ENCODE results near the gene PCDHGB6.
"Not testable (repeated sequence)": the region's sequence is repeated elsewhere in the genome, so short reads cannot be mapped to it uniquely, and the experiment has no call there.

PCDHGB6 gene

DNA sequence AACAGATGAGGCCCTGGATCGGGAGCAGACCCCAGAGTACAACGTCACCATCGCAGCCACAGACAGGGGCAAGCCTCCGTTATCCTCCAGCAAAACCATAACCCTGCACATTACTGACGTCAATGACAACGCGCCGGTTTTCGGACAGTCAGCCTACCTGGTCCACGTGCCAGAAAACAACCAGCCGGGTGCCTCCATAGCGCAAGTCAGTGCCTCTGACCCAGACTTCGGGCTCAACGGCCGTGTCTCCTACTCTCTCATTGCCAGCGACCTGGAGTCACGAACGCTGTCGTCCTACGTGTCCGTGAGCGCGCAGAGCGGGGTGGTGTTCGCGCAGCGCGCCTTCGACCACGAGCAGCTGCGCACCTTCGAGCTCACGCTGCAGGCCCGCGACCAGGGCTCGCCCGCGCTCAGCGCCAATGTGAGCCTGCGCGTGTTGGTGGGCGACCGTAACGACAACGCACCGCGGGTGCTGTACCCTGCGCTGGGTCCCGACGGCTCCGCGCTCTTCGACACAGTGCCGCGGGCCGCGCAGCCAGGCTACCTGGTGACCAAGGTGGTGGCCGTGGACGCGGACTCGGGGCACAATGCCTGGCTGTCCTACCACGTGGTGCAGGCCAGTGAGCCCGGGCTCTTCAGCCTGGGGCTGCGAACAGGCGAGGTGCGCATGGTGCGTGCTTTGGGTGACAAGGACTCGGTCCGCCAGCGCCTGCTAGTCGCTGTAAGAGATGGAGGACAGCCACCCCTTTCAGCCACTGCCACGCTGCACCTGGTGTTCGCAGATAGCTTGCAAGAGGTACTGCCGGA, 11.5 kb downstream of the PCDHGB6 start:
- DNase-seq (ENCODE audit: low read depth in 2 of 2), result no peak

DNA sequence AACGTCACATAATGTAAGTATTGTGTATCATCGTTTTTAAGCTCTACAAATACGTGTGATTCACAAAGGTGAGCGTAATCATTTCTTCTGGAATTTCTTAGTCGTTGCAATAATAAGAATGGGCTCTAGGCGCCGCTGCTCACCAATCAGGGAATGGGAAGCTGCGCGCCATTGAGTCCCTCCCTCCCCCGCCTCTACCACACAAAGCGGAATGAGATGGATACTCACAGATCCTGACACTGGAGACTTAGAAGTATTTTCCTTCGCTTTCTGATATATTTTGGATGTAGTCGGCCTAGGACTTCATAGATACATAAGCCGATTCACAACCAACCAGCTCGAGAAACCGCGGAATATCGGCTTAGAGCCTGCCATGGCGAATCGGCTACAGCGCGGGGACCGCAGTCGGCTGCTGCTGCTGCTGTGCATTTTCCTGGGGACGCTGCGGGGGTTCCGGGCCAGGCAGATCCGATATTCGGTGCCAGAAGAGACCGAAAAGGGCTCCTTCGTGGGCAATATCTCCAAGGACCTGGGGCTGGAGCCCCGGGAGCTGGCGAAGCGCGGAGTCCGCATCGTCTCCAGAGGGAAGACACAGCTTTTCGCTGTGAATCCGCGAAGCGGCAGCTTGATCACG, 13.2 kb downstream of the PCDHGB6 start, which contains the start of gene PCDHGA11:
TSS of gene PCDHGA11 (plus strand) at position 197 of the 634 bp plus-strand sequence. CDS start at position 374, 177 bp downstream.
- no peak for DNase-seq (ENCODE audit: low read depth in 2 of 2)

DNA sequence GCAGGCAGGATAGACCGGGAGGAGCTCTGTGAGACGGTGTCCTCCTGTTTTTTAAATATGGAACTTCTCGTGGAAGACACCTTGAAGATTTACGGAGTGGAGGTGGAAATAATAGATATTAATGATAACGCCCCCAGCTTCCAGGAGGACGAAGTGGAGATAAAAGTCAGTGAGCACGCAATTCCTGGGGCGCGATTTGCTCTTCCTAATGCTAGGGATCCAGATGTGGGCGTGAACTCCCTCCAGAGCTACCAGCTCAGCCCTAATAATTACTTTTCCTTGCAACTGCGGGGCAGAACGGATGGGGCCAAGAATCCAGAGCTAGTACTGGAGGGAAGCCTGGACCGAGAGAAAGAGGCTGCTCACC, 13.7 kb downstream of the PCDHGB6 start:
- DNase-seq (ENCODE audit: low read depth in 2 of 2), result no peak

DNA sequence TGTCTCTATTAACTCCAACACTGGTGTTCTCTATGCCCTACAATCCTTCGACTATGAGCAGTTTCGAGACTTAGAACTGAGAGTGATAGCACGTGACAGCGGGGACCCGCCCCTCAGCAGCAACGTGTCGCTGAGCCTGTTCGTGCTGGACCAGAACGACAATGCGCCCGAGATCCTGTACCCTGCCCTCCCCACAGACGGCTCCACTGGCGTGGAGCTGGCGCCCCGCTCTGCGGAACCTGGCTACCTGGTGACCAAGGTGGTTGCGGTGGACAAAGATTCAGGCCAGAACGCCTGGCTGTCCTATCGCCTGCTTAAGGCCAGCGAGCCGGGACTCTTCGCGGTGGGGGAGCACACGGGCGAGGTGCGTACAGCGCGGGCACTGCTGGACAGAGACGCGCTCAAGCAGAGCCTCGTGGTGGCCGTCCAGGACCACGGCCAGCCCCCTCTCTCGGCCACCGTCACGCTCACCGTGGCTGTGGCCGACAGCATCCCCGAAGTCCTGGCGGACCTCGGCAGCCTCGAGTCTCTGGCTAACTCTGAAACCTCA, 15.0 kb downstream of the PCDHGB6 start:
- DNase-seq (ENCODE audit: low read depth in 2 of 2), result no peak

DNA sequence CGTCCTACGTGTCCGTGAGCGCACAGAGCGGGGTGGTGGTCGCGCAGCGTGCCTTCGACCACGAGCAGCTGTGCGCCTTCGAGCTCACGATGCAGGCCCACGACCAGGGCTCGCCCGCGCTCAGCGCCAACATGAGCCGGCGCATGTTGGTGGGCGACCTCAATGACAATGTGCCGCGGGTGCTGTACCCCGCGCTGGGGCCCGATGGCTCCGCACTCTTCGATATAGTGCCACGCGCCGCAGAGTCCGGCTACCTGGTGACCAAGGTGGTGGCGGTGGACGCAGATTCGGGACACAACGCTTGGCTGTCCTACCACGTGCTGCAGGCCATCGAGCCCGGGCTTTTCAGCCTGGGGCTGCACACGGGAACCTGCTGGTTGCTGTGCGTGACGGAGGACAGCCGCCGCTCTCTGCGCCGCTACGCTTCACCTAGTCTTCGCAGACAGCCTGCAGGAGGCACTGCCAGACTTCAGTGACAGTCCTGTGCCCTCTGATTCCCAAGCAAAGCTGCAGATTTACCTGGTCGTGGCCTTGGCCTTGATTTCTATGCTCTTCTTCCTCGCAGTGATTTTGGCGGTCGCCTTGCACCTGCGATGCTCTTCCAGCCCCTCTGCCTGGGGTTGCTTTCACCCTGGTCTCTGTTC, 20.1 kb downstream of the PCDHGB6 start:
- DNase-seq (ENCODE audit: low read depth in 2 of 2), result no peak

DNA sequence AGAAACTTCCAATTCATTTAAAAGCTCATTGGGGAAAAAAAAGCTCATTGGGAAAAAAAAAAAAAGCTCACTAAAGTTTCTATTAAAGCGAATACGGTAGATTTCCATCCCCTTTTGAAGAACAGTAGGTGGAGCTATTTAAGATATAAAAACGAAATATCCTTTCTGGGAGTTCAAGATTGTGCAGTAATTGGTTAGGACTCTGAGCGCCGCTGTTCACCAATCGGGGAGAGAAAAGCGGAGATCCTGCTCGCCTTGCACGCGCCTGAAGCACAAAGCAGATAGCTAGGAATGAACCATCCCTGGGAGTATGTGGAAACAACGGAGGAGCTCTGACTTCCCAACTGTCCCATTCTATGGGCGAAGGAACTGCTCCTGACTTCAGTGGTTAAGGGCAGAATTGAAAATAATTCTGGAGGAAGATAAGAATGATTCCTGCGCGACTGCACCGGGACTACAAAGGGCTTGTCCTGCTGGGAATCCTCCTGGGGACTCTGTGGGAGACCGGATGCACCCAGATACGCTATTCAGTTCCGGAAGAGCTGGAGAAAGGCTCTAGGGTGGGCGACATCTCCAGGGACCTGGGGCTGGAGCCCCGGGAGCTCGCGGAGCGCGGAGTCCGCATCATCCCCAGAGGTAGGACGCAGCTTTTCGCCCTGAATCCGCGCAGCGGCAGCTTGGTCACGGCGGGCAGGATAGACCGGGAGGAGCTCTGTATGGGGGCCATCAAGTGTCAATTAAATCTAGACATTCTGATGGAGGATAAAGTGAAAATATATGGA, 22.7 kb downstream of the PCDHGB6 start, which contains the start of gene PCDHGA12:
TSS of gene PCDHGA12 (plus strand) at position 176 of the 782 bp plus-strand sequence. CDS start at position 429, 253 bp downstream.
- no peak for DNase-seq (ENCODE audit: low read depth in 2 of 2)

DNA sequence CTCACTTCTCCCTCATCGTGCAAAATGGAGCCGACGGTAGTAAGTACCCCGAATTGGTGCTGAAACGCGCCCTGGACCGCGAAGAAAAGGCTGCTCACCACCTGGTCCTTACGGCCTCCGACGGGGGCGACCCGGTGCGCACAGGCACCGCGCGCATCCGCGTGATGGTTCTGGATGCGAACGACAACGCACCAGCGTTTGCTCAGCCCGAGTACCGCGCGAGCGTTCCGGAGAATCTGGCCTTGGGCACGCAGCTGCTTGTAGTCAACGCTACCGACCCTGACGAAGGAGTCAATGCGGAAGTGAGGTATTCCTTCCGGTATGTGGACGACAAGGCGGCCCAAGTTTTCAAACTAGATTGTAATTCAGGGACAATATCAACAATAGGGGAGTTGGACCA, 23.5 kb downstream of the PCDHGB6 start:
- DNase-seq (ENCODE audit: low read depth in 2 of 2), result no peak

DNA sequence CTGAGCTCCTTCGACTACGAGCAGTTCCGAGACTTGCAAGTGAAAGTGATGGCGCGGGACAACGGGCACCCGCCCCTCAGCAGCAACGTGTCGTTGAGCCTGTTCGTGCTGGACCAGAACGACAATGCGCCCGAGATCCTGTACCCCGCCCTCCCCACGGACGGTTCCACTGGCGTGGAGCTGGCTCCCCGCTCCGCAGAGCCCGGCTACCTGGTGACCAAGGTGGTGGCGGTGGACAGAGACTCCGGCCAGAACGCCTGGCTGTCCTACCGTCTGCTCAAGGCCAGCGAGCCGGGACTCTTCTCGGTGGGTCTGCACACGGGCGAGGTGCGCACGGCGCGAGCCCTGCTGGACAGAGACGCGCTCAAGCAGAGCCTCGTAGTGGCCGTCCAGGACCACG, 24.5 kb downstream of the PCDHGB6 start:
- not testable (repeated sequence) for DNase-seq (ENCODE audit: low read depth in 2 of 2)

DNA sequence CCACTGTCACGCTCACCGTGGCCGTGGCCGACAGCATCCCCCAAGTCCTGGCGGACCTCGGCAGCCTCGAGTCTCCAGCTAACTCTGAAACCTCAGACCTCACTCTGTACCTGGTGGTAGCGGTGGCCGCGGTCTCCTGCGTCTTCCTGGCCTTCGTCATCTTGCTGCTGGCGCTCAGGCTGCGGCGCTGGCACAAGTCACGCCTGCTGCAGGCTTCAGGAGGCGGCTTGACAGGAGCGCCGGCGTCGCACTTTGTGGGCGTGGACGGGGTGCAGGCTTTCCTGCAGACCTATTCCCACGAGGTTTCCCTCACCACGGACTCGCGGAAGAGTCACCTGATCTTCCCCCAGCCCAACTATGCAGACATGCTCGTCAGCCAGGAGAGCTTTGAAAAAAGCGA, 24.9 kb downstream of the PCDHGB6 start:
- DNase-seq (ENCODE audit: low read depth in 2 of 2), result not testable (repeated sequence)

DNA sequence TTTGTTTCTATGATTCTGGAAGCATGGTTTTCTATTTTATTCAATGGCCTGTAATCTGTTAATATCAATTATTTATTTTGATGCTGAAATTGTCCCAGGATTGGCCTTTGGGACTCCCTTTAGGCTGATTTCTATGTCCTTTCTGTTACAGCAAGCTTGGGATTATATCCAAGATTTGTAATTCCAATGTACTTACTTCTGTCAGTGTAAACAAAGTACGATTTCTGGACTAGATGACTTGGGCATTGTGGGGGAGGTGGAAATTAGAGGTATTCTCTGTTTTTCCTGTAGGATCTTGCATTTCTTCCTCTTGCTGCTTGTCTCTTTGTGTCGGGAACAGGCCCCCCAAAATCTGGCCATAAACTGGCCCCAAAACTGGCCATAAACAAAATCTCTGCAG, 26.2 kb downstream of the PCDHGB6 start:
- DNase-seq (ENCODE audit: low read depth in 2 of 2), result no peak

DNA sequence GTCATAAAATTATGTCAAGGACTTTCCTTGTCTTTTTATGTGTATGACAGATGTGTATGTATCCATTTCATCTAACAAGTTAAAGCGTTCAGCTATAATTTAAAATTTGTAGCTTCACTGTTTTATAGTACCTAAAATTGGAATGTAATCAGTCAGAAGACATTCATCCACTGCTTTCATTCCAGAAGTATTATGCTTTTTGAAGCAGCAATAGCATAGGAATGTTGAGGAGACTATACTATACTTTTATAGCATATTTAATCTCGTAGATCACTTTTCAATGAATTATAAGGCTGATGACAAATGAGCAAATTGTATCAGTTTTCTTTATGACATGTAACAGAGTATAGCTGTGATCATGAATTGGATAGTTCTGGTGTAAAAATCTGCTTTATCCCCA, 29.4 kb downstream of the PCDHGB6 start:
- DNase-seq (ENCODE audit: low read depth in 2 of 2), result no peak

DNA sequence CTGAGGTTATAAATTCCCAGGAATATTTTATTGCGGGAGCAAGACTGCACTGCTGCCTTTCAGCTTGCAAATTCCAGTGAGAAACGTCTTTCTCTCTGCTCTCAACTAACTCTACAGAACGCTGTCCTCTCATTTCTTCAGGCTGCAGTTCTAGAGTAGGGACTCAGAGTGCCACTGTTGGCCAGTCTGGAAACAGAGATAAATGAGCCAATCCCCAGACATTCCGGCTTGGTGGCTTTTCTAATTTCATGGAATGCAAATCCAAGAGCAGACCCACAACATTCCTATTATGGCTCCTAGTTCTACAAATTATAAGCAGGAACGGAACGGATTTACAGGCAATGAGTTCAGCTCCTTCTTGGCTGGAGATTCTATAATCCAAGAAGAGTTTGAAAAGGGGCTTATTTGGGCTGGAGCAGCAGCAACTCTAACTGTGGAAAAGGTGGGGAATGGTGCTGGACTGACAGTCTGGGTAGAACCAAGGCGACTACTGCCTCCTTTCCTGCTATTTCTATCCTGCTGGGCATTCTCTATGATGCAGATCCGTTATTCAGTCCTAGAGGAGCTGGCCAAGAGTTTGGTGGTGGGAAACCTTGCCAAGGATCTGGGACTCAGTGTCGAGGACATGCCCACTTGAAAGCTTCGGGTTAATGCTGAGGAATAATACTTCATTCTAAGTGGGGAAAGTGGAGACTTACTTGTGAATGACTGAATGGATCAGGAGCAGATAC, 31.8 kb downstream of the PCDHGB6 start:
- no peak for DNase-seq (ENCODE audit: low read depth in 2 of 2)

DNA sequence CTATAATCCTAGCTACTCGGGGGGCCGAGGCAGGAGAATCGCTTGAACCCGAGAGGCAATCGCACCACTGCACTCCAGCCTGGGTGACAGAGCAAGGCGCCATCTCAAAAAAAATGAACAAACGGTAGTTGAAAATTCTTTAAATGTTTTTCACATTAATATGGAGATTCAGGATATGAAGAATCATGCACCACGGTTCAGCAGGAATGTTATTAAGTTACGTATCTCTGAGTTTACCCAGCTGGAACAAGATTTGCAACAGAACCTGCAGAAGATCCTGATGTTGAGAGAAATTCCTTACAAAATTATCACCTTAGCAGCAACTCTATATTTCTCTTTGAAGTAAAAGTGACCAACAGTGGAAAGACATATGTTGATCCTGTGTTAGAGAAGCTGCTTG, 32.5 kb downstream of the PCDHGB6 start:
- no peak for DNase-seq (ENCODE audit: low read depth in 2 of 2)

DNA sequence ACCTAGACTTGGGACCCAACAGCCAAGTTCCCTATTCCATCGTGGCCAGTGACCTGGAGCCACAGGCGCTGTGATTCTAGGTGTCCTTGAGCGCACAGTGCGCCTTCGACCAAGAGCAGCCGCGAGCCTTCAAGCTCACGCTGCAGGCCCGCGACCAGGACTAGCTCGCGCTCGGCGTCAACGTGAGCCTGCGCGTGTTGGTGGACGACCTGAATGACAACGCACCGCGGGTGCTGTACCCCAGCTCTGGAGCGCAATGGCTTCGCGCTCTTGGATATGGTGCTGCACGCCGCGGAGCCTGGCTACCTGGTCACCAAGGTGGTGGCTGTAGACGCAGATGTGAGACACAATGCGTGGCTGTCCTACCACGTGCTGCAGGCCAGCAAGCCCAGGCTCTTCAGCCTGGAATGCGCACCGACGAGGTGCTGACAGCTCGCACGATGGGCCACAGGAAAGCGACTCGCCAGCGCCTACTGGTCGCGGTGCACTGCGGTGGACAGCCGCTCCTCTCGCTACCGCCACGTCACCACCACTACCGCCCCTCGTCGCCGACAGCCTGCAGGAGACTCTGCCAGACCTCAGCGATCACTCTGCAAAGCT, 33.9 kb downstream of the PCDHGB6 start:
- no peak for DNase-seq (ENCODE audit: low read depth in 2 of 2)
